ENCODE data around the gene ISM2.
"Not testable (repeated sequence)": the region's sequence is repeated elsewhere in the genome, so short reads cannot be mapped to it uniquely, and the experiment has no call there.

The ISM2 gene

GRCh38 chr14:77531071-77531470 lies 32.5 kb upstream of the ISM2 start:
- TF ChIP-seq CTCF (IDR thresholded peaks at IDR 0.05): no peak
- Histone ChIP-seq H3K4me3 (ENCODE audit: low read depth, low read length) (no peak overlapping the region), H3K4me1 (no peaks in the 10 kb centered on the region), H3K27me3 (ENCODE audit: control insufficient read depth, insufficient read depth, low read length) (no peaks in the 10 kb centered on the region), H3K9ac (no peak overlapping the region), H3K79me2 (peaks cover 2% of the 10 kb centered on the region), H3K27ac (no peak overlapping the region), H3K9me3 (ENCODE audit: control insufficient read depth, low read length) (no peaks in the 10 kb centered on the region), H3K36me3 (ENCODE audit: control insufficient read depth, insufficient read depth, low read length) (no peaks in the 10 kb centered on the region), H2AFZ (no peak overlapping the region), H3K4me2 (ENCODE audit: low read length) (no peak overlapping the region)

GRCh38 chr14:77529963-77530362 lies 31.3 kb upstream of the ISM2 start:
- H3K27ac ChIP-seq: no peak overlapping the region
- no peak overlapping the region for H2AFZ ChIP-seq
- peaks cover 2% of the 10 kb centered on the region for H3K79me2 ChIP-seq
- no peak overlapping the region for H3K4me3 ChIP-seq (ENCODE audit: low read depth, low read length)
- TF ChIP-seq CTCF (IDR thresholded peaks at IDR 0.05): no peak
- H3K9me3 ChIP-seq (ENCODE audit: control insufficient read depth, low read length): no peaks in the 10 kb centered on the region
- no peak overlapping the region for H3K4me2 ChIP-seq (ENCODE audit: low read length)
- H3K9ac ChIP-seq: no peak overlapping the region
- no peaks in the 10 kb centered on the region for H3K36me3 ChIP-seq (ENCODE audit: control insufficient read depth, insufficient read depth, low read length)
- H3K4me1 ChIP-seq: no peaks in the 10 kb centered on the region
- no peaks in the 10 kb centered on the region for H3K27me3 ChIP-seq (ENCODE audit: control insufficient read depth, insufficient read depth, low read length)

GRCh38 chr14:77529213-77529612 lies 30.6 kb upstream of the ISM2 start:
- H3K36me3 ChIP-seq (ENCODE audit: control insufficient read depth, insufficient read depth, low read length): no peaks in the 10 kb centered on the region
- no peak overlapping the region for H3K27ac ChIP-seq
- H3K4me1 ChIP-seq: no peaks in the 10 kb centered on the region
- H2AFZ ChIP-seq: no peak overlapping the region
- no peaks in the 10 kb centered on the region for H3K27me3 ChIP-seq (ENCODE audit: control insufficient read depth, insufficient read depth, low read length)
- no peaks in the 10 kb centered on the region for H3K9me3 ChIP-seq (ENCODE audit: control insufficient read depth, low read length)
- peaks cover 2% of the 10 kb centered on the region for H3K79me2 ChIP-seq
- TF ChIP-seq CTCF (IDR thresholded peaks at IDR 0.05): no peak
- no peak overlapping the region for H3K4me3 ChIP-seq (ENCODE audit: low read depth, low read length)
- no peak overlapping the region for H3K4me2 ChIP-seq (ENCODE audit: low read length)
- H3K9ac ChIP-seq: no peak overlapping the region

GRCh38 chr14:77528701-77529100 lies 30.1 kb upstream of the ISM2 start:
- H3K36me3 ChIP-seq (ENCODE audit: control insufficient read depth, insufficient read depth, low read length); H3K79me2 ChIP-seq; H3K4me3 ChIP-seq (ENCODE audit: low read depth, low read length); H3K4me1 ChIP-seq; H3K9ac ChIP-seq; H3K27me3 ChIP-seq (ENCODE audit: control insufficient read depth, insufficient read depth, low read length); H3K9me3 ChIP-seq (ENCODE audit: control insufficient read depth, low read length); H3K4me2 ChIP-seq (ENCODE audit: low read length); H3K27ac ChIP-seq; H2AFZ ChIP-seq: not testable (repeated sequence)

- no peak overlapping the region for H3K4me3 ChIP-seq (ENCODE audit: low read depth, low read length)
- H2AFZ ChIP-seq: no peak overlapping the region
- no peak for TF ChIP-seq CTCF (IDR thresholded peaks at IDR 0.05)
- H3K27ac ChIP-seq: no peak overlapping the region
- no peaks in the 10 kb centered on the region for H3K9me3 ChIP-seq (ENCODE audit: control insufficient read depth, low read length)
- no peak overlapping the region for H3K9ac ChIP-seq
- no peaks in the 10 kb centered on the region for H3K36me3 ChIP-seq (ENCODE audit: control insufficient read depth, insufficient read depth, low read length)
- no peaks in the 10 kb centered on the region for H3K4me1 ChIP-seq
- no peaks in the 10 kb centered on the region for H3K27me3 ChIP-seq (ENCODE audit: control insufficient read depth, insufficient read depth, low read length)
- peaks cover 2% of the 10 kb centered on the region for H3K79me2 ChIP-seq
- H3K4me2 ChIP-seq (ENCODE audit: low read length): no peak overlapping the region
Measured at GRCh38 chr14:77526266-77526665, 27.6 kb upstream of the ISM2 start.

Data from parathyroid adenoma (tissue), 2 donors.